GM04504 (cell line): ENCODE data around the gene SCFD2.

Experiments used
- DNase-seq: peaks from one replicate; pipeline ENCODE4 v3.0.0-alpha.2; 2012; ENCODE audit warnings: low read depth

The SCFD2 gene

DNA sequence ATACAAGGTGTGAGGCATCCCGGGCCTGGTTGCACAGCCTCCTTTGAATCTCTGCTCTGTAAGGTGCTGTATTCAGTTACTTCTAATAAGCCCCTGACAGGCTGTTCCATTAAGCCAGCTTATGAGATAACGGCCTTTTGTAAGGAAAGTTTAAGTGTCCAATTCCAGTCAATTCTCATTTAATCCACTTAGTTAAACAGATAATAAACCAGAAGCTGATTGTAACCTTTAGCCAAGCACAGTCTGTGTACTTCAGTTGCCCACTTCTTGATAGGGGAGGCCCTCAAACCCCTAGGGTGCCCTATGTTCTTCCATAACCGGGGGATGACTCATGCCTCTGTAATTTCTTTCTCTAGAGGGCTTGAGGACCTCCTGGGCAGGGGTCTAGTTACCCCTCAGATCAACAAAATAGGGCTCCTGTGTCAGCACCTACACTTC, 440.3 kb downstream of the SCFD2 start:
- no peak for DNase-seq

DNA sequence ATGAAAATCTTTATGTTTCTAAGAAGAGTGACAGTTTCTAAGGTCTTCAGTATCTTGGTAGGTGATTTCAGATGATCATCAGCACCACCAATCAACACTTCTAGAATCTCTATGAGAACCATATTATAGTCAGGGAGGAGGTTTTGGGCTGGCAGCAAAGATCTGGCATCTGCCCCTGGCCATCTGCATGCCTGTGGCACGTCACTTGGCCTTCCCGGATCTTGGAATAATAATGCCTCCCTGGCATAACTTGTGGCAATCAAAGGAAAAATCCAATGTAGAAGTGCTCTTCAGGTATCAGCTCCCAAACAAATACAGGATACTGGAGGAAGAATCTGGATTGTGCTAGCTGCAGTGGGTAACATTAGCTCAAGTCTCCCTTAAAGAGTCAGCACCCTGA, 446.4 kb downstream of the SCFD2 start:
- no peak for DNase-seq

DNA sequence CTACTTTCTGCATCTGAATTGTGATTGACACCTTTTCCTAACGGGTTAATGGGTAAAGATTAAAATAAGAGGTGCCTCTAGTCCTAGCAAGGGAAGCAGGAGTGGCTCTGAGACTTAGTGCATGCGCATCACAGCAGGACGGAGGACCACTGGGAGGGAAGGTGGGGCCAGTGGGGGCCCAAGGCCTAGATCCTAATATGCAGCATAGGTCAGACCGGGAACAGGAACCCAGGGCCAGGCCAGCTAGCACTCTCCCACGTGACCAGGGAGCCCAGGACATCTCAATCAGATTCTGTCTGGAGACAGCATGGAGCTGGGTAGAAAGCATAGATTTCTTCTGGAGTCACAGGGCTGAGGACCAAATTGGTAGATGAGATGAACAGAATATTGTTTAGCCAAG, 448.0 kb downstream of the SCFD2 start:
- DNase-seq, result no peak

DNA sequence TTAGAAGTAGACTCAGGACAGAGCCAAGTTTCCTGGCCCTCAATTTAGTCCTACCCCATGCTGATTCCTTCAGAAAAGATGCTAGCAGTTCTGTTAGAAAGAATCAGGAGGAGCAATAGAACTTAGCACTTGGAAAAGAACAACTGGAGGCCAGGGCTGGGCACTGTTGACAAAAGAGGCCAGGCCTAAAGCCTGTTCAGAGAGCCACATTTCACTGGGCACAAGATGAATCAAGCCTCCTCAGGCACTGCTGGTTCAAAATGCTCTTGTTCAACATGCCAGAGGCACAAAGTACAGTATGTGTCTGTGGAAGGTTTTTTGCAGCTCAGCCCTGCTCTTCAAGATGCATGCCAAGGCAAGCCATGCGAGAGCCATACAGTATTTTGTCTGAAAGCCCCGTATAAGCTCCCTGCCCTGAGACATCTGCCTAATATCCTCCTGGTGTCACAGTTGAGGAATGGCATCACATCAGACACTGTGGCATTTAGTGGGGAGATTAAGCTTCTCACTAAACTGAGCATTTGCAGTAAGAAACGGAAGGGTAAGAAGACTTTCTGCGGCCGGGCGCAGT, 450.0 kb downstream of the SCFD2 start:
- DNase-seq, result no peak

DNA sequence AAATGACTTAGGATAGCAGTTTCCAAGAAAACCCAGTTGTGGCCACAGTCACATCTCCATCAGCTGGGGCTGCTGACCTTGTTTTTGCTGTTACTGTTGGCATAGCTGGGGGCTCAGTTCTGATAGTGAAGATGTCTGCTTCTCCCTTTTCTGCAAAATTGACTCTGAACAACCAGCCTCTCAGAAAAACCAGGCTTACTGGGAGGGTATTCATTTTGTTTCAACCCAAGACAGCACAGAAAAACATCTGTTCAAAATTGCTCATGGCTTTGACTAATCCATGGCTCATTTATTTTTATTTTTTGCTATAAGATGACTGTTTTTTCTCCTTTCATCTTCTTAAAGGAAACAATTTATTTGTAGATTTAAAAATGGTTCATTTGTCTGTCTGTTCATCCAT, 450.7 kb downstream of the SCFD2 start:
- no peak for DNase-seq

DNA sequence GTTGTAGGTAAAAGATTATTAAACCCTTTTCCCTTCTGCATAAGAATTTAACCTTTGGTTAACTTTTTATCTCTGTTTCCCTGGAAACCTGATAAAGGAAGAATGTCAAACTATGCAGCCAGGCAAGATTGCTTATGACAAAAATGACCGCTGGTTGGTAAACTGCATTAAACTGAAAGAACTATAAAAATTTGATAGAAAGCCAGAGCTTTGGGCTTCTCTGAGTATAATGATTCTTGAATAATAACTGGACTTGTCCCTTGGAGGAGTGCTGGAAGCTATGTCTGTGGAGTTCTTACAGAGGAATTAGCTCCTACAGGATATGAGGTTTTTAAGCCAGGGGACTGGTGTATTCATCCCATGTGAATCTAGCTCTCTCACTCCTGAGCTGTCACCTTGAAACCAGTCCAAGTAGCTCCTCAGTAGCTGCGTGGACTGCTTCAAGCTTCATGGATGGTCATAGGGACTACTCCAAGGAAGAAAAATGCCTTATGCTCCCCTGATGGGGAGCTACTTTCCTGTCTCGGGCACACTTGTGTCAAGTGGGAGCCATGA, 451.7 kb downstream of the SCFD2 start:
- DNase-seq, result peak; percentile 72

DNA sequence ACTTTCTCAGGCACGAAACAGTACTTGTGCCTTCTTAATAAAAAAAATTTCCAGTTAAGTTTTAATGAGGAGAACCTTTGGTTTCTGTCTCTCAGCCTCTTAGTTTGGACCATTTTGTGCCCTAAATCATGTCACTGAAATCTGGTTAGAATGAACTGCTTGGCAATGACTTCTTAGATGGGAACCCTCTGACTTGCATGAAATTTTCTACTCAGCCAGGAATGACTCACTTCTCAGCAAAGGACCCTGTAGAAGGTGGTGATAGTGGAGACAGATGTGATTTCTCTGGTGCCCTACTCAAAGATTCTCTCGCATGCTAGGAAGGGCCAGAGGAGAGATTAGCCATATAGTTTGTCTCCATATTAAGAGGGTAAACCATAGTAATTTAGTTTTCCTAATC, 453.3 kb downstream of the SCFD2 start:
- DNase-seq, result peak; percentile 70

DNA sequence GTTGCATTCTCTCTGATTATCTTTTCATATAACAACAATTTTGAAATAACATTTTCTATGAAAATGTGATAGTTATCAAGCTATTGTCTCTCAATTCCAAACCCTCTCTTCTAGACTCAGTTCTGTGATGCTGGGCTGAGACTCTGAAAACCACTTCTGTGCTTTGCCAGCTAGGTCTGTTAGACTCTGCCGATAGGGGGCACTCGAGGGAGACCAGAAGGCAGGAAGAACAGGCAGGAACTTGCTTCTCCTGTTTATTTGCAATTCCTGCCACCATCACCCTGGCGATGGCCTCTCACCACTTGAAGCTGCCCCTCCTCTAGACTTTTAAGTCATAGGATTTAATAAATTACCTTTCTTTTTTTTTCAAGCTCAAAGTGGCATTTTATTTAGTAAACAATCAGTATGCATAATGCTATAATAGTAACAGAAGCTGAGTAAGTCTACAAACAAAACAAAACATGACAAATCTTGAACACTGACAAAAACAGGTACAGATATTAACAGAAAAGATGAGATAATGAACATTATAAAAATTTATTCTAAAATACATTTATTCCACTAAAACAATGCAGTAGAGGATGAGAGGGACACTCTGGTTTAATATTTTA, 454.1 kb downstream of the SCFD2 start:
- peak; percentile 28 for DNase-seq

DNA sequence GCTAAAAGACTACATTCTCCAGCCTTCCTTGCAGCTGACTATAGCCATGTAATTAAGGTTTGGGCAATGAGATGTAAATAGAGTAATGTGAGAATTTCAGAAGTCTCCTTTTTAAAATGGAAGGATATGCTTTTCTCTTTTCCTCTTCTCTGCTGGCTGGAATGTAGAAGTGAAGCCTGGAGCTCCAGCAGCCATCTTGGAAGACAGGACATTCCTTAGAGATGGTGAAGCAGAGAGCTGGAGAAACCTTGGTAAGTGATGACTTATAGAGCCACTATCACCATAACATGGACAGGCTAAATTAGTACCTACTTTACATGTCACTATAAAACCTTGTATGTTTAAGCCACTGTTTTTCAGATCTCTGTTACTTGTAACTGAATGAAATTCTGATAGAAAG, 455.7 kb downstream of the SCFD2 start:
- no peak for DNase-seq

DNA sequence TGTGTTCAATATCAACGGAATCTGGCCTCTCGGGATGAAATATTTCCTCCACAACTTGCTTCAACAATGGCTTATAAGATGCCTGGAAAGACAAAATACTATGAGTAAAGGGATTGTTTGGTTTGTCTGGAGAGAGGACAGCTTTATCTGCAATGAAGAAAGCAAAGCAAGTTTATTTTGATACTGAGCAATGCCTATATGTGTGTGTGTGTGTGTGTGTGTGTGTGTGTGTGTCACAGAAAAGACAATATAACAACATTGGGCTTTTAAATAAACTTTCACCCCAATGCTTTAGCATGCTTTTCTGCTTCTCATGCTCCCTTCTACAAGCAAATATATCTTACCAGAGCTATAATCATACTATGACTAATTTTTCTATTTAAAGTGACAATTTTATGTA, 458.4 kb downstream of the SCFD2 start:
- no peak for DNase-seq

DNA sequence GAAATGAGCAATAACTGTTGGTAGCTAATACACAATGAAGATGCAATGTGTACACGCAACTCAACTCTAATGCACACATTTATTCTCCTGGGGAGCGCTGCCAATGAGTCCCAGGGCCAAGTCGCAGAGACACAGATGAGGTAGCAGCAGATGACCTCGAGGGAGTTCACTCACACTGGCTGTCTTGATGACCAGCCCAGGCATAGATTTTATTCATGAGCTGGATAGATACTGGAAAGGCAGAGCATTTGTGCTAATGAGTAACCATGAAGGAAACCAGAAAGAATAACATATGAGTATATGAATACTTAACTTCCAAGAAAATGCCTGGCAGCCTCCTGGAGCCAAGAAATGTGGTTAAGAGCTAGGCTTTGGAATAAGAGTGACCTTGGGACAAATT, 461.4 kb downstream of the SCFD2 start:
- DNase-seq, result no peak

DNA sequence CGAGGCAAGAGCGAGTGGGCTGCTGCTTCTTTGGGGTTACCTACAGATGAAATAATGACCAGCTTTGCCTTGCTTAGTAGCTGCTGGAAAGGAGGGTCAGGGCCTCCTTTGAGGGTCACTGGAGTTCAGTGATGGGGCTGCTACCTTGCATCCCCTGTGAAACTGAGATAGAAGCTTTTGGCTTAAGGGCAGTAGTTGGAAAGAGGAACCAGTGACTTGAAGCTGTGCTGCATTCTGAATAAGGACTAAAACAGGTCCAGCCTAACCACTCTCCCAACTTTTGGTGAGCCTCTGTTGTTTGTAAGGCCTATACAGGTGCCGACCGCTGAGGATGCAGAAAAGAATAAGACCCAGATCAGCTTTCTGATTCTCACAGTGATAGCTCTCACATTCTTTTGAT, 462.6 kb downstream of the SCFD2 start:
- no peak for DNase-seq

DNA sequence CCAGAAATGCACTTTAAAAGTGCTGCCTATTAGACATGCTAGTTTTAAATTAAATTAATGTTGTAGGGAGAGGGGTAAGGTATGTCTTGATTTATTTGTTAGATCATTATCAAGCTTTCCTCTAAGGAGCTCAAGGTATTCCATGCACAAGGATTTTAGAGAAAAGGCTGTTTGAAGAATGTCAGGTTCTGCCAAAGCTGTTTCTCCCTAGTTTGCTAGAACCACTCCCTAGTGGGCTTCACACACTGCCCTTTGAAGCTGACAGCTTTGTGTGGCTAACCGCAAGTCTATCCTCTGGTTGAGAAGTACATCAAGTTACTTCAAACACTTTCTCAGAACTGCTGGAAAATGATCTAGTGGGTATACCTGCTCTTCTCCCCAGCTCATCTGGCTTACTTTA, 471.4 kb downstream of the SCFD2 start:
- DNase-seq, result no peak

DNA sequence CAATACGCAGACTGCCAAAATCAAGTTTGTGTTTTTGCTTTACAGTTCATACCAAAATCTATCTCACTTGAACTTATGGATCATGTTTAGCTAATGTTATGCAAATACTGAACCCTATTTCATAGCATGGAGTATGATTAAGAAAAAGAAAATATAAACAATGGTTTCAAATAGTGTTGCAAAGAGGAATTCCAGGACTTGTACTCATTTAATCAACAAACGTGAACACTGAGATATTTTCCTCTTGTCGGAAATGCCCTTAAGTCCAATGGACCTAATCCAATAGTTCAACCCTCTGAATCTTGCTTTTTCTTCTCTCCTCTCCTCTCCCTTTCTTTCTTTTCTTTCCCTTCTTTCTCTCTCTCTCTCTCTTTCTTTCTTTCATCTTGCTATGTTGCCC, 473.0 kb downstream of the SCFD2 start:
- DNase-seq, result no peak

DNA sequence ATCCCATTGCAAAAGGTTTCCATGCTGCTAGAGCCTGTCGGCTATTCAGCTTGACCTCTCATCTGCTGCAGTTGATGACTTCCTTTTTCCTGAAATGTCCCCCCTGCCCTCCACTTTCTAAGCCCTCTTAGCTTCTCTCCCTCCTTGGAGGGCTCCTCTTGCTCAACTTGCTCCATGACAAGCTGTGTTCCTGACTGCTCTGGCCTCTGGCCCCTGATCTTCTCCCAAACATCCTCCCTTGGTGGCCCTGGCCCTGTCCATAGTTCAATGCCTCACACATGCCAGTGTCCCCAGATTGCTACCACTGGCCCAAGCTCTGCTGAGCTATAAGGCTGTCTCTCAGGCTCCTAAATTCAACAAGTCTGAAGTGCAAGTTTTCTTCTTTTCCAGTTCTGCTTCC, 474.1 kb downstream of the SCFD2 start:
- no peak for DNase-seq

DNA sequence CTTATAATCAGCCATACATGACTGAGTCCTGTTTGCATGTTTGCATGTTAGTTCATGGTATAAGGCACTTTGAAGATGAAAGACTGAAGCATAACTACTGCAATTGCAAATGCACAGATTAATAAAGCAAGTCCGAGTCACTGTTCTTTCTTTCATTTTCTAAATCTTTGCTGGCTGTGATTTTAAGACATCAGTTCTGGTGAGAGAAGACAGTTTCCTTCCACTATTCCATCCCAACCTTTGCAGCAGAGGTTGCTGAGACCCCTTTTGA, 475.4 kb downstream of the SCFD2 start:
- no peak for DNase-seq

DNA sequence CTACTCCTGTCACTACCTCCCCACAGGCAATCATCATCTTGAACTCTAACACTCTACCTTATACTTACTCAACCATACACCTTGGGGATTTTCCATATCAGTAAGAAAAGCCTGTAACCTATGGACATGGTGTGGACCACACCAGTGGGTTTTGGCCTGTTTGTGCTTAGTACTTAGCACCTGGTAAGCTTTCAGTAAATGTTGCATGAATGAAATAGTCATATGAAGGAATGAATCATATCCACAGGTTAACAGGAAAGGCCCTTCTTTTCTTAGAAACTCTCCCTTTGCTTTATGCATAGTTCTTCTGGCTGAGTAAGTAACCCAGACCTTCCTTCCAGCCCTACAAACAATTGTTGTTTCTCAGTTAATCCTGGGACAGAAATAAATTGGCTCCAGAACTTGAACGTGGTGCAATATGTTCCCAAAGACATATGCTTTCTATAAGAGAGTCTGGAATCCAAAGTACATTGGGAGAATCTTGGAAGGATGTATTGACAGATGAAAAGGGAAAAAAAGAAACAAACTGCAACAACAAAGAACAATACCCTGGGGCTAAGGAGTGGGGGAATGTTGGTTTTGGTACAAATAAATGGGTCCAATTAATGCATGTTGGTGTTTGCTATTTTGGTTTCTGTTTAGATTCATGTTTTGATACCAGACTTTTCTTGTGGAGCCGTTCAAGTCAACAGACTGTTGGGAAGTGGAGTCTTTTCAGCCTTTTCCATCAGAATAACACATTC, 475.9 kb downstream of the SCFD2 start:
- DNase-seq, result no peak

DNA sequence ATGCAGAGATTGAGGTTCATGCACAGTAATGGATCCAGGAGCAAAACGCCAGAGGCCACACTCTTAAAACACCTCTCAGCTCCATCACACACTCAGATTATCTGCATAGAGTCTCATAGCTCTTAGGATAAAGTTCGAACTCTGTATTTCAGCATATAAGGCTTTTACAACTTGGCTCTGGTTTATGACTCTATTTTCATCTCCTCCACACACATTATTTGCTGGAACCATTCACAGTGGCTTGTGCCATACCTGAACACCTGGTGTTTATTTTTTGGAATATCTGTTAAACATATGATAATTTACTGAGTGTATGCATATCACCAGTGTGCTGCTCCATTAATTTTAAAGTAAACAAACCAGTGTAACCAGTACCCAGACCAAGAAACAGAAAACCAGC, 476.5 kb downstream of the SCFD2 start:
- DNase-seq, result no peak

DNA sequence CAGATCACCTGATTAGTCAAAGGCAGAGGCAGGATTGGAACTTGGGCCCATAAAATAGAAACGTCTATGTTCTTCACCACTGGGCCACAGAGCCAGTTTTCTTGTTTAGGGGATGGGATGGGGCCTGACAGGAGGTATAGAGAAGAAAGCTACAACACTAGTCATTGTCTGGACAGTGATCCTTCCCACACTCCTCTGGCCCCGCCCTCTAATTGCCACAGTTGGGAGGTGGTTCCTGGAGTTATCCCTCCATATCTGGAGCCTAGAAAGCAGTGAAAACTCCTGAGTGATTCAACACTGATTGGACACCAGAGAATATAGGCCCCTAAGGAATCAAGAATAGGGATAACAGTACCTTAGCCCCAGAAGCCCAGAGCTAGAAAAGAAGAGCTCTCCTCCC, 480.9 kb downstream of the SCFD2 start:
- no peak for DNase-seq

DNA sequence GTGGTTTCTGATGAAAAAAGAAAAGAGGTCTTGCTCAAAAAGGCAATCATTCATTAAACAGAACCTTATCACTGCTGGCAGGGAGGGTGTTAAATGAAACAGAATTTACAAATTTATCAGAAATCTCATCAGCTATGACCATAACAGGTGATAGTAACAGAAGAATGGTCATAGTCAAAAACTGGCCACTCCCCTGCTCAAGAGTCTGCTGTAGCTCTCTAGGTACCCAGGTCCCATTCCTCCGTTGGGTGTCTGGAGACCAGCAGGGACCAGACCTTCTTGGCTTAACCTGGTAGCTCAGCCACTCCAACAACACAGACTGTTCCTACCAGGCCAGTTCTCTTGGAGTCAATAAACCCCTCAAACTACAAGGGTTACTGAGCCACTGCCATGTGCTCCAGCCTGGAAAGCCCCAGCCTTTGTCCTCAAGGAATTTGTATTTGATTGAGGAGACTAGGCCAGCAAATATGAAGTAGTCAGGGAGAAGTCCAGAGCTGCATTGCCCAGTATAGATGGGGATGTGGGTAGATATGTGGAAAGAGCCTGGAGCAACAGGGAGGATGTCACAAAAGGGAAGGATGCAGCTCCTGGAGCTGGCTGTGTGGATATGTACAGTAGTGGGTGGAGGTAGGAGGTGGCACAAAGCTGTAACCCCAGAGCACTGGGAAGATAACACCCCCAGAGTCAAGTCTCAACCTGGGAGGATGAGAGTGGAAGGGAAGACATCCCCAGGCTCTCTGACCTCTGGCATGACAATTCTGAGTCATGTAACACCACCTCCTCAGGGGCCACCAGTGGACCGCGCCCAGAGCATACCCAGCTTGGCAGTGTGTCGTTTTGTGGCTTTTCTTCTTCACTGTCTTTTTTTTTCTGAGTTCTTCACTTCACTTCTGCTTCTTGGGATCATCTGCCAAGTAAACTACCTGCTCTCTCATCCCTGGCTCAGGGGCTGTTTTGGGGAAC, 481.9 kb downstream of the SCFD2 start:
- no peak for DNase-seq

DNA sequence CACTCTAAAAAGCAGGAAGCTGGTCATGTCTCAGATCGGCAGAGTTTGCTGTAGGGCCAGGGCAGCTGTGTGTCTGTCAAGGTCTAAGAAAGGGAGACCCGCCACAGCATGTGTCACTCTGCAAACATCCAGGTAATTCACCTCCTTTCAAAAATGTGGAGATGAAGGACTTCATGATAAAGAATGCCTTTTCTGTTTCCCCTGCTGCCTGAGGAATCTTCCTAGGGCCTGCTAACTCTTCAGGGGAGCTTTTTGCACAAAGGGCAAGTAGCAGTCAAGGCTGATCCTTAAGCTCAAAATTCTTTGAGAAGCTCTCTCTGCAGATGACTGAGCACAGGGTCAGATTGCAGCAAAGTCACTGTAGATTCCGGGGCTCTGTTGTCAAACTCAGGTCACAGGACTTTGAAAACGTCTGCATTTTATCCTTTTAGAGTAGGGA, 482.7 kb downstream of the SCFD2 start:
- no peak for DNase-seq

DNA sequence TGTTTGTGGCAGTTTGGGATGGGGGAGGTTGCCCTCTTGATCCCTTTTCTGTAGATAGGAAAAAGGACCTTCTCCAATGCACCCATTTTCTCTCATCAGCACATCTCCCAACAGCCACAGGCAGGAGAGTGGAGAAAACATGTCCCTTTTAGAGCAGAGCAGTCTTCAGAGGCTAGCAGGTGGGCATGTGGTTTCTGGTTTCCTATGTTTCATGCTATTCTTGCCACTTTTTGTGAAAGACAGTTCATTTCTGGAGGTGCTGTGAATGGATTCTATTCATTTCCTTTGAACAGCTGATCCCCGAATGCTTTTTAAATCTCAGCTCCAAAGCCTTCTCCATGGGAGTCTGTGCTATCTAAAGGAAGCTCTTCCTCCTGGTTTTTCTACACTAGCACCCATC, 484.9 kb downstream of the SCFD2 start:
- DNase-seq, result no peak
